NT2/D1 (cell line): ENCODE data around the gene LRRN4.

ENCODE experiments used
- SUZ12 ChIP-seq: IDR thresholded peaks from 2 replicates; pipeline ENCODE4 v1.6.1; 2011; ENCODE audit not compliant: insufficient read length, insufficient read depth; ENCODE audit errors: extremely low read depth
- YY1 ChIP-seq: IDR thresholded peaks from 2 replicates; pipeline ENCODE4 v1.6.1; 2011; ENCODE audit not compliant: insufficient read length, insufficient read depth

DNA sequence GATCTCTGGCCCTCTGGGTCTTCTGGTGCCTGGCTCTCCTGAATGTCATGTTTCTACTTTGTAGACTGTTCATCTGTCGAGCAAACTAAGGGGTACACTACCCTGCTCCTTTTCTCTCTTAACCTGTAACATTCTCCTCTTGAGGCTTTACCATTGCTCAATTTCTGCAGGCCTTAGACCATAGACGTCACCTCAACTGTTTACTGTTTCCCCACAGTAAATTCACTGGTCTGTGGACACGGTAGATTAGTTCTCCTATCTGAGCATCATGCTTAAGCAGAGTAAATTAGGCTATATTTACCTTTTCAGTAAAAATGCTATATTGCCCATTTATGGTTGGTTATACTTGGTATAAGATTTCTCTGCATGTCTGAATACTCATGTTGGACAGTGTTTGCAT lies 62.9 kb downstream of the LRRN4 start:
- TF ChIP-seq SUZ12 (no peak), YY1 (no peak)
